ENCODE results near the gene ACTR1B.
"Not testable (repeated sequence)": the region's sequence is repeated elsewhere in the genome, so short reads cannot be mapped to it uniquely, and the experiment has no call there.

ACTR1B gene

DNA sequence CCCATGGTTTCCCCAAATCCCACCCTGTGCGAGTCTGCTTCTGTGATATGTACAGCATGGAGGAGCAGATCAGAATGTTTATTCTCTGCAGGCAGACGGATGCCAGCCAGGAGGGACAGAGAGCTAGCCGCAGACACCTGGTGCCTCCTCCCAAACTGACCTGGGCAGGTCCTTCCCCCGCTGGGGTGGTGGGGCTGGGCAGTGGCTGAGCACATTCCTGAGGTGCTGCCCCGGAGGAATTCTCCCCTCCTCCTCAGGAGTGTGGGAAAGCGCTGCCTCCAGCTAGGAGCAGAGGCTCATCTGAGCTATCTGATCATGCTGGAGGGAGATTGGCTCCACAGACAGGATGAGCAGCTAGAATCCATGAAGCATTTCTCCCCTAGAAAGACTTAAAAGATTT is 27.3 kb upstream of the ACTR1B start:
- TF ChIP-seq, protein P1, sequence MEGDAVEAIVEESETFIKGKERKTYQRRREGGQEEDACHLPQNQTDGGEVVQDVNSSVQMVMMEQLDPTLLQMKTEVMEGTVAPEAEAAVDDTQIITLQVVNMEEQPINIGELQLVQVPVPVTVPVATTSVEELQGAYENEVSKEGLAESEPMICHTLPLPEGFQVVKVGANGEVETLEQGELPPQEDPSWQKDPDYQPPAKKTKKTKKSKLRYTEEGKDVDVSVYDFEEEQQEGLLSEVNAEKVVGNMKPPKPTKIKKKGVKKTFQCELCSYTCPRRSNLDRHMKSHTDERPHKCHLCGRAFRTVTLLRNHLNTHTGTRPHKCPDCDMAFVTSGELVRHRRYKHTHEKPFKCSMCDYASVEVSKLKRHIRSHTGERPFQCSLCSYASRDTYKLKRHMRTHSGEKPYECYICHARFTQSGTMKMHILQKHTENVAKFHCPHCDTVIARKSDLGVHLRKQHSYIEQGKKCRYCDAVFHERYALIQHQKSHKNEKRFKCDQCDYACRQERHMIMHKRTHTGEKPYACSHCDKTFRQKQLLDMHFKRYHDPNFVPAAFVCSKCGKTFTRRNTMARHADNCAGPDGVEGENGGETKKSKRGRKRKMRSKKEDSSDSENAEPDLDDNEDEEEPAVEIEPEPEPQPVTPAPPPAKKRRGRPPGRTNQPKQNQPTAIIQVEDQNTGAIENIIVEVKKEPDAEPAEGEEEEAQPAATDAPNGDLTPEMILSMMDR (IDR thresholded peaks at IDR 0.05; ENCODE audit: low read depth, low read length) = no peak
- DNase-seq (ENCODE audit: low read depth in 2 of 2) = no peak

DNA sequence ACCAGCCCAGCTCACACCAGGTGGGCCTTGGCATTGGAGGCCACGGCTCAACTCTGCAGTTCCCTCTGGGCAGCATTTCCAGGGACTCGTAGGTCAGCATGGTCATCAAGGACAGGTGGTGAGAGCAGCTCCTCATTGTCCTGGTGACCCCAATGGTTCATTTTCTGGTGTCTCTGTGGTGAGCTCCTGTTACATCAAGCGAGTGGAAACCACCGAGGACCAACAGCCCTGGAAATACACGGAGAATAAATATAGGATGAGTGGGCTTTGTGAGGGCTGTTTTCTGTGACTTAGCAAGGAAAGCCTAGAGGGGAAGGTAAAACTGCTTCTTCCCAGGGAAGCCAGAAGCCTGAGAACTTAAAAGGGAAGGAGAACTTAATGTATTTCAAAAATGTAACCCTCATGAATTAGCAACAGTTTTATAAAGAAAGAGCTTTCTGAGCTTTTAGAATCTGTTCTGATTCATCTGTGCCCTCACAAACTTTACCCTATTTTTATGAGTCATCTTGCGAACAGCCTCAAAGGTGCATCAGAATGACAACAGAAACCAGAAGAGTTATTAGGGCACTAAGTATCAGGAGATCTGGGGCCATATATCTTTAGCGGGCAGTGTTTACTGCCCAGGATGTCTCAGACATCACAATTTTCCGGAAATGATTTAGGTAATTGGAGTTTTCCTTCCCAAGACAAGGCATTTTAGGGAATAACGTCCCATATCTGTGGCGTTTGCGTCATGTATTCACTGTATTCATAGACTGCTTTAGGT is 24.4 kb upstream of the ACTR1B start:
- no peak overlapping the region for H3K4me3 ChIP-seq (replicated peaks in 1 of 2; ENCODE audit: low read depth in 2 of 2, low read length in 2 of 2)
- TF ChIP-seq, protein P1 (IDR thresholded peaks at IDR 0.05; ENCODE audit: low read depth, low read length) = no peak
- no peak for DNase-seq (ENCODE audit: low read depth in 2 of 2)

More for the DNA sequence above, 27.3 kb upstream of the ACTR1B start:
- H3K4me3 ChIP-seq (replicated peaks in 1 of 2; ENCODE audit: low read depth in 2 of 2, low read length in 2 of 2) = no peak overlapping the region

DNA sequence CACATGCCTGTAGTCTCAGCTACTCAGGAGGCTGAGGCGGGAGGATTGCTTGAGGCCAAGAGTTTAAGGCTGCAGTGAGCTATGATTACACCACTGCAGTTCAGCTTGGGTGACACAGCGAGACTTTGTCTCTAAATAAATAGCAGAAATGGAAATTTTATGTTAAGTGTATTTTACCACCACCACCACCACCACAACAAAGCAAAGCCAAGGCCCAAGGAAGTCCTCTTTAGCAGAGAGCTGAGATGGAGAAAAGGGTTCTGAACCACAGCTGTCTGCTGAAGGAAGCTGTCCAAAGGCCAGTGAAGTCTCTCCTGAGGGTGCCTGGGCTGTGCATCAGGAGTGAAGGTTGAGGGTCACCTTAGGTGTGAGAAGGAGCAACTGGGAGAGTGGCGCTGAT is 23.4 kb upstream of the ACTR1B start:
- not testable (repeated sequence) for DNase-seq (ENCODE audit: low read depth in 2 of 2); H3K4me3 ChIP-seq (replicated peaks in 1 of 2; ENCODE audit: low read depth in 2 of 2, low read length in 2 of 2)

DNA sequence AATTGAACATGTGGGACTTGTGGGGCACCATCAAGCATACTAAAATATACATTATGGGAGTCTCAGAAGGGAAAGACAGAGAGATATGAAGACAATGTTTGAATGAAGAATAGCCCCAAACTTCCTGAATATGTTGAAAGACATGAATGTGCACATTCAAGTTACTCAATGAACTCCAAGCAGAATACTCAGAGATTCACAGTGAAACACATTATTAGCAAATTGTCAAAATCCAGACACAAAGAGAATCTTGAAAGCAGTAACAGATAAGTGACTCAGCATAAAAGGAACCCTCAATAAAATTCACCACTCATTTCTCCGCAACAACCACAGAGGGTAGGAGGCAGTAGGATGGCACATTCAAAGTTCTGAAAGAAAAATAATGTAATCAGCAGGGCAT is 14.5 kb upstream of the ACTR1B start:
- H3K4me3 ChIP-seq (replicated peaks in 1 of 2; ENCODE audit: low read depth in 2 of 2, low read length in 2 of 2) = no peak overlapping the region
- DNase-seq (ENCODE audit: low read depth in 2 of 2) = no peak
- TF ChIP-seq, protein P1 (IDR thresholded peaks at IDR 0.05; ENCODE audit: low read depth, low read length) = no peak

DNA sequence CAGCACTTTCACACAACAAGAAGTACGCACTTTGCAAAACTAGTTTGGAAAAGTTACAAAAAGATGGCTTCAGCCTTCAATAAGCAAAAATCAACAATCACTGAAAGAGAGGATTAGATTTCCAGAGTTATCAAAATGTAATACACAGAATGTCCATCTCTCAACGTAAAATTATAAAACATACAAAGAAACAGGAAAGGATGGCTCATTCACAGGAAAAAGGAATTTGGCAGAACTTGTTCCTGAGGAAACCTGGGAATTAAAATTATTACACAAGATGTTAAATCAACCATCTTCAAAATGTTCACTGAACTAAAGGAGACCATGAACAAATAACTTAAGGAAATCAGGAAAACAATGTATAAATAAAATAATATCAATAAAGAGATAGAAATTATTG is 13.6 kb upstream of the ACTR1B start:
- peak in 1 of 2 donors; percentile 25 for DNase-seq (ENCODE audit: low read depth in 2 of 2)
- TF ChIP-seq, protein P1 (IDR thresholded peaks at IDR 0.05; ENCODE audit: low read depth, low read length) = no peak
- H3K4me3 ChIP-seq (replicated peaks in 1 of 2; ENCODE audit: low read depth in 2 of 2, low read length in 2 of 2) = no peak overlapping the region

DNA sequence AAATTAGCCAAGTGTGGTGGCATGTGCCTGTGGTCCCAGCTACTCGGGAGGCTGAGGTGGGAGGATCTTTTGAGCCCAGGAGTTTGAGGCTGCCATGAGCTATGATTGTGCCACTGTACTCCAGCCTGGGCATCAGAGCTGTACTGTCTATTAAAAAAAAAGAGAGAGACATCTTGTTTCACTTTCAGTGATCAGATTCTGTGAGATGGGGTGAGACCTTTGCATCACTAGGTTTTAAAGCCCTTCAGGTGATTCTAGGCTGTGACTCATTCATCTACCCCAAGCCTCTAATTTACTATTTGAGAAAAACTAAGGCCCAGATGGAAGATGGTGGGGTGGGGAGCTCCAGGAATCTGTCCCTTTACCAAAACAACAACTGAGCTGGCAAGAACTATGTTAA is 12.8 kb upstream of the ACTR1B start:
- DNase-seq (ENCODE audit: low read depth in 2 of 2) = no peak
- H3K4me3 ChIP-seq (replicated peaks in 1 of 2; ENCODE audit: low read depth in 2 of 2, low read length in 2 of 2) = no peak overlapping the region
- TF ChIP-seq, protein P1 (IDR thresholded peaks at IDR 0.05; ENCODE audit: low read depth, low read length) = no peak

DNA sequence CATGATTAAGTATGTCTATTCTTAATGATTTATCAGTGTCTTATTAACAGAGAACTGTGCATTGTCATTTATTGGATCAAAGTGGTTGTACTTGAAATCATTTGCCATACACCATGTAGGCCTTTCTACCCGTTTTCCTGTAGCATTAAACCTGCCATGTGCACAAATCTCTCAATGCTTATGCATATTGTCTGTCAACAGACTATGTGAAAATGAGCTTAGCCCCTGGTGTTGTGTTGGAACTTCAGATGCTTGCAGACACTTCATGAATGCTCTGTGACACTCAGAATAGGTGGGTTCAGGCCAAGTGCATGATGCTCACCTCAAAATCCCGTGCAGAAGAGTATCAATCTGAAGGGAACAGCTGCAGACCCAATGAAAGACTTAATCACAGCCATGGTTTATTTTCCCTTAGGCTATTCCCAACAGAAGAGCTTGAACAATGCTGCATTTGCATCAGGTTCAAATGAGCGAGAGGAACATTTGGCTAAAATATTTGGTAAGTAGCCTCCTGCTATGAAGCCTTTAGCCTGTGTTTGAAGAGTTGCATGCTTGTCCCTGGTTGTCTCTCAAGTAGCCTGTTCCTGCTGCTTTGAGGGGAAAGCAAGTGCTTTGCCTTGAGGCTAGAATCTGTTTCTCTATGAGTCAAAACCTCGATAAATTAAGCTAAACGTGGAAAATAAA is 11.7 kb upstream of the ACTR1B start:
- no peak overlapping the region for H3K4me3 ChIP-seq (replicated peaks in 1 of 2; ENCODE audit: low read depth in 2 of 2, low read length in 2 of 2)
- no peak for DNase-seq (ENCODE audit: low read depth in 2 of 2)
- TF ChIP-seq, protein P1 (IDR thresholded peaks at IDR 0.05; ENCODE audit: low read depth, low read length) = no peak
